ENCODE data around the gene HP1BP3. TPM values are rescaled to one million over a fixed set of nuclear protein-coding genes. Genes with fewer than 3 reads are reported as not detected.

HP1BP3 gene
- total RNA-seq, 1 experiment from 2014 or later = 263 TPM

DNA sequence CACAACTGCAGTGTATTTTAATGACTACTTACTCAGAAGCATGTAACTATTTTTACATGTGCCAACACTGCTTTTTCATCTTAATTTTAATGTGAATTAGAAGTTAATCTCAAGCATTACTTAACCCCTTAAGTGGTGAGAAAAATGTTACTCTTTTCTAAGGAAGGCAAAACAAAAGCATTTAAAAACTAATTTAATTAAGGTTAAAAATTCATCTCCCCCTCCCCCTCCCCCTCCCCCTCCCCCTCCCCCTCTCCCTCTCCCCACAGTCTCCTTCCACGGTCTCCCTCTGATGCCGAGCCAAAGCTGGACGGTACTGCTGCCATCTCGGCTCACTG lies 27.4 kb upstream of the HP1BP3 start:
- Histone ChIP-seq H3K9me3 (ENCODE audit: control insufficient read depth, insufficient read depth, low read depth, low read length) (no peaks in the 10 kb centered on the region), H3K27me3 (ENCODE audit: control insufficient read depth, insufficient read depth, low read length) (no peaks in the 10 kb centered on the region), H3K4me3 (ENCODE audit: low read depth in 2 of 2, low read length in 2 of 2) (no peak overlapping the region), H3K36me3 (ENCODE audit: control insufficient read depth, insufficient read depth, low read length) (peaks cover 4% of the 10 kb centered on the region), H3K27ac (ENCODE audit: low read length) (no peak overlapping the region), H3K4me1 (ENCODE audit: control insufficient read depth, insufficient read depth, low read length) (no peaks in the 10 kb centered on the region)
- ChIA-PET CTCF (no interaction called here), POLR2A (no interaction called here)
- TF ChIP-seq, protein P1, sequence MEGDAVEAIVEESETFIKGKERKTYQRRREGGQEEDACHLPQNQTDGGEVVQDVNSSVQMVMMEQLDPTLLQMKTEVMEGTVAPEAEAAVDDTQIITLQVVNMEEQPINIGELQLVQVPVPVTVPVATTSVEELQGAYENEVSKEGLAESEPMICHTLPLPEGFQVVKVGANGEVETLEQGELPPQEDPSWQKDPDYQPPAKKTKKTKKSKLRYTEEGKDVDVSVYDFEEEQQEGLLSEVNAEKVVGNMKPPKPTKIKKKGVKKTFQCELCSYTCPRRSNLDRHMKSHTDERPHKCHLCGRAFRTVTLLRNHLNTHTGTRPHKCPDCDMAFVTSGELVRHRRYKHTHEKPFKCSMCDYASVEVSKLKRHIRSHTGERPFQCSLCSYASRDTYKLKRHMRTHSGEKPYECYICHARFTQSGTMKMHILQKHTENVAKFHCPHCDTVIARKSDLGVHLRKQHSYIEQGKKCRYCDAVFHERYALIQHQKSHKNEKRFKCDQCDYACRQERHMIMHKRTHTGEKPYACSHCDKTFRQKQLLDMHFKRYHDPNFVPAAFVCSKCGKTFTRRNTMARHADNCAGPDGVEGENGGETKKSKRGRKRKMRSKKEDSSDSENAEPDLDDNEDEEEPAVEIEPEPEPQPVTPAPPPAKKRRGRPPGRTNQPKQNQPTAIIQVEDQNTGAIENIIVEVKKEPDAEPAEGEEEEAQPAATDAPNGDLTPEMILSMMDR (IDR thresholded peaks at IDR 0.05) = no peak
- TF ChIP-seq SIN3A (IDR thresholded peaks at IDR 0.05; ENCODE audit: borderline replicate concordance, insufficient read depth, low read depth, low read length) (no peak), TCF7L2 (IDR thresholded peaks at IDR 0.05; ENCODE audit: low read depth, low read length) (no peak), POLR2AphosphoS5 (IDR thresholded peaks at IDR 0.05; ENCODE audit: low read depth, low read length) (no peak)
- TF ChIP-seq, protein P2, sequence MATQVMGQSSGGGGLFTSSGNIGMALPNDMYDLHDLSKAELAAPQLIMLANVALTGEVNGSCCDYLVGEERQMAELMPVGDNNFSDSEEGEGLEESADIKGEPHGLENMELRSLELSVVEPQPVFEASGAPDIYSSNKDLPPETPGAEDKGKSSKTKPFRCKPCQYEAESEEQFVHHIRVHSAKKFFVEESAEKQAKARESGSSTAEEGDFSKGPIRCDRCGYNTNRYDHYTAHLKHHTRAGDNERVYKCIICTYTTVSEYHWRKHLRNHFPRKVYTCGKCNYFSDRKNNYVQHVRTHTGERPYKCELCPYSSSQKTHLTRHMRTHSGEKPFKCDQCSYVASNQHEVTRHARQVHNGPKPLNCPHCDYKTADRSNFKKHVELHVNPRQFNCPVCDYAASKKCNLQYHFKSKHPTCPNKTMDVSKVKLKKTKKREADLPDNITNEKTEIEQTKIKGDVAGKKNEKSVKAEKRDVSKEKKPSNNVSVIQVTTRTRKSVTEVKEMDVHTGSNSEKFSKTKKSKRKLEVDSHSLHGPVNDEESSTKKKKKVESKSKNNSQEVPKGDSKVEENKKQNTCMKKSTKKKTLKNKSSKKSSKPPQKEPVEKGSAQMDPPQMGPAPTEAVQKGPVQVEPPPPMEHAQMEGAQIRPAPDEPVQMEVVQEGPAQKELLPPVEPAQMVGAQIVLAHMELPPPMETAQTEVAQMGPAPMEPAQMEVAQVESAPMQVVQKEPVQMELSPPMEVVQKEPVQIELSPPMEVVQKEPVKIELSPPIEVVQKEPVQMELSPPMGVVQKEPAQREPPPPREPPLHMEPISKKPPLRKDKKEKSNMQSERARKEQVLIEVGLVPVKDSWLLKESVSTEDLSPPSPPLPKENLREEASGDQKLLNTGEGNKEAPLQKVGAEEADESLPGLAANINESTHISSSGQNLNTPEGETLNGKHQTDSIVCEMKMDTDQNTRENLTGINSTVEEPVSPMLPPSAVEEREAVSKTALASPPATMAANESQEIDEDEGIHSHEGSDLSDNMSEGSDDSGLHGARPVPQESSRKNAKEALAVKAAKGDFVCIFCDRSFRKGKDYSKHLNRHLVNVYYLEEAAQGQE (IDR thresholded peaks at IDR 0.05; ENCODE audit: insufficient read depth in 1 of 2, low read depth in 2 of 2, low read length in 1 of 2) = no peak
- in situ Hi-C loops (cut with HindIII; ENCODE audit: low pct_unique_long_range_greater_than_20kb, low sequenced_read_pairs) = no loop called here
- intact Hi-C loops (cut with micrococcal nuclease; ENCODE audit: unreplicated experiment) = no loop called here
- no peak for DNase-seq (ENCODE audit: low read depth, low spot score)
- no TSS peak for BruUV-seq (replicated peaks)
- ATAC-seq = no peak

DNA sequence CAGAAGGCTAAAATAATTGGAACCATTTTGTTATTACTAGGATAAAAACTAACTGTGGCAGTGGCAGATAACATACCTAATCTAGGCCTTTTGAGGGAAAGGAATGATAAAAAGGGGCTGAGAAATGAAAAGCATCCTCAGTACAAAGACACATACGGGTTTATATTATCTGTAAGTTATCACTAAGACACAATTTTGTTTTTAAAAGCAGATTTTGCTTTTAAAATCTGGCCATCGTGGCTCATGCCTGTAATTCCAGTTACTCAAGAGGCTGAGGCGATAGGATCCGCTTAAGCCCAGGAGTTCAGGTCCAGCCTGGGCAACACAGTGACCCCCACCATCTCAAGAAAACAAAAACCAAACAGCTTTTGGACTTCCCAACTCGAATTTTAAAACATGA lies 24.8 kb upstream of the HP1BP3 start:
- TSS peak; percentile 43 for BruUV-seq (replicated peaks)
- in situ Hi-C loops (cut with HindIII; ENCODE audit: low pct_unique_long_range_greater_than_20kb, low sequenced_read_pairs) = no loop called here
- no peak for DNase-seq (ENCODE audit: low read depth, low spot score)
- POLR2A ChIA-PET = interaction anchor here (0.6 kb wide), 1 partner anchor 11 kb away, joined by 5 read pairs; no protein-coding TSS in a partner anchor
- Histone ChIP-seq H3K4me3 (ENCODE audit: low read depth in 2 of 2, low read length in 2 of 2) (no peak overlapping the region), H3K9me3 (ENCODE audit: control insufficient read depth, insufficient read depth, low read depth, low read length) (no peaks in the 10 kb centered on the region), H3K36me3 (ENCODE audit: control insufficient read depth, insufficient read depth, low read length) (peaks cover 5% of the 10 kb centered on the region; the same call in 1 of the 2 replicates), H3K4me1 (ENCODE audit: control insufficient read depth, insufficient read depth, low read length) (no peaks in the 10 kb centered on the region), H3K27me3 (ENCODE audit: control insufficient read depth, insufficient read depth, low read length) (no peaks in the 10 kb centered on the region), H3K27ac (ENCODE audit: low read length) (no peak overlapping the region)
- intact Hi-C loops (cut with micrococcal nuclease; ENCODE audit: unreplicated experiment) = no loop called here
- ATAC-seq = no peak
- CTCF ChIA-PET = no interaction called here
- TF ChIP-seq, protein P2 (IDR thresholded peaks at IDR 0.05; ENCODE audit: insufficient read depth in 1 of 2, low read depth in 2 of 2, low read length in 1 of 2) = no peak
- no peak for TF ChIP-seq POLR2AphosphoS5 (IDR thresholded peaks at IDR 0.05; ENCODE audit: low read depth, low read length)
- TF ChIP-seq, protein P1 (IDR thresholded peaks at IDR 0.05) = no peak
- no peak for TF ChIP-seq SIN3A (IDR thresholded peaks at IDR 0.05; ENCODE audit: borderline replicate concordance, insufficient read depth, low read depth, low read length)
- no peak for TF ChIP-seq TCF7L2 (IDR thresholded peaks at IDR 0.05; ENCODE audit: low read depth, low read length)

Measured in Panc1 (cell line).